GM21723 (cell line): ENCODE data around the gene TRABD2B.

Source experiments
- ATAC-seq: cut with Tn5 transposase; IDR thresholded peaks from one replicate; pipeline ENCODE4 v1.9.1; 2021; ENCODE audit warnings: mild to moderate bottlenecking, moderate library complexity; ENCODE audit not compliant: unreplicated experiment

Gene TRABD2B

DNA sequence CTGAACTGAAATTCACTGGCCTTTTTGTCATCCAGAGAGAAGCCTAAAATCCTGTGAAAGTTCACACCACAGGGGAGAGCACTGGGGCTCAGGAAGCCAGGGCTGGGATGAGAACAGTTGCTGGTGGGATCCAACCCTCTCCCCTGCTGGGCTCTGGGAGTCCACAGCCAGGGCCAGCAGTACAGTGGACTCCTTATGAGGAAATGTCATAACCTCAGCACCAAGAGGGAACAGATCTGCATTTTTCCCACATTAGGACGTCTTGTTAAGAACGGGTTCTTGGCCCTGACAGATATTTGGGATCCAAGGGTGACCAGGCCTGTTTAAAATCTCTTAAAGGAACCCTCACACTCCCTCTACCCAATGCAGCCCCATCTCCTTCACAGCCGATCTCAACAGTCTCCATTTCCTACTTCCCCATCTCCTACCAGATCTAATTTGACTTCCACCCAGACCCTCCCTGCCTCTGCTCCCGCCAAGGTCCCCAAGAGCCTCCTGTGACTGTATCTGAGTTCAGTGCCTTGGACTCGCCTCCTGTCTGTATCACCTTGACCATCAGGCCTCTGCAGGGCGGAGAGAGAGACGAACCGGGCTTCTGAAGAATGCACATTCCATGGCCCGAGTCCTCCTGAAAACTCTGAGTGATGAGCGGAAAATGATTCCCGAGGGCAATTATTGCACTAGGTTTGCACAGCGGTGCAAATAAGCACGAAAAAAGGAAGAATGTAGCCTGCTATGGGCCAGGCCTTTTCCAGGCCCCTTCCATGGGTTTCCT lies 159.9 kb downstream of the TRABD2B start:
- ATAC-seq: no peak

DNA sequence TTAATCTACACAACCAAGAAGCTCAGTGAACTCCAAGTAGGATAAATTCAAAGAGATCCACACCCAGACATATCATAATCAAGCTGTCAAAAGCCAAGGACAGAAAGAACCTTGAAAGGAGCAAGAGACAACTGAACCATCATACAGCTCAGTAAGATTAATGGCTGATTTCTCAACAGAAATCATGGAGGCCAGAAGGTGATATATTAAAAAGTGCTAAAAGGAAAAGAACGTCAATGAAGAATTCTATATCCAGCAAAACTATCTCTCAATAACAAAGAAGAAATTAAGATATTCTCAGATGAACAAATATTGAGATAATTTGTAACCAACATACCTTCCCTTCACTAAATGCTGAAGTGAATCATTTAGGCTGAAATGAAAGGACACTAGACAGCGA lies 161.8 kb downstream of the TRABD2B start:
- no peak for ATAC-seq

- ATAC-seq: no peak
These were observed 162.9 kb downstream of the TRABD2B start for GRCh38 chr1:47834326-47834725.

GRCh38 chr1:47830641-47831333 lies 166.4 kb downstream of the TRABD2B start:
- ATAC-seq: no peak

GRCh38 chr1:47830021-47830420 lies 167.2 kb downstream of the TRABD2B start:
- no peak for ATAC-seq

GRCh38 chr1:47828978-47829377 lies 168.2 kb downstream of the TRABD2B start:
- no peak for ATAC-seq

DNA sequence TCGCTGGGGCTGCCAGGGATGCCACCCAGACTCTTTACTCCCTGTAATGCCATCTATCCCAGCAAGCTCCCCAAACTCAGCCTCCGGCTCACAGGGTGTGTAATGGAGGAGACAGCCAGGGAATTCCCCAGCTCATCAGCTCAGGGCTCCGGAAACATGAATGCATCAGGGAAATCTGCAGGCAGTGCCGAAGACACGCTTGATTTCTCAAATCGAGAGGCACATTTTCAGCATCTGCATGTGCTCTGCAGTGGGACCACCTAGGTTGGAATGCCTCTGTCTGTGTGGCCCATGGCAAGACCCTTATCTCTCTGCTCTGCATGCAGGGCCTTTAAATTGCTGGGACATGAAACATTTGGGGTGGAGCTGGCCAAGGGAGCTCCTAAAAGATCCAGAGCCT lies 170.1 kb downstream of the TRABD2B start:
- no peak for ATAC-seq

GRCh38 chr1:47824716-47825115 lies 172.5 kb downstream of the TRABD2B start:
- ATAC-seq: no peak

DNA sequence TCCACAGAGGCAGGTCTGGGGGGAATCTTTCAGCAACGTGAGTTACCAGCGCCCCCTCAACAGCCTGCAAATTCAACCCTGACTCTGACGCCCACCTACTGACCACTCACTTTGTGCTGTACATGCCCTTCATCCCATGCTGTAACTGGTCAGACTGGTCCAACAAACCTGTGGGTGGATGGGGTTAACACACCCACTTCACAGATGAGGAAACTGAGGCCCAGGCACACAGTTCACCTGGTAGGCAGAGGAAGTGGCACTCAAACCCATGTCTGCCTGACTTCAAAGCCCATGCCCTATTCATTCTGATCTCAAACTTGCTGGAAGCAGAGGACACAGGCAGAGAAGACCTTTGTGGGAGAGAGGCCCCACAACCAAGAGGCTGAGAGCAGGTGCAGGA lies 172.9 kb downstream of the TRABD2B start:
- ATAC-seq: no peak

DNA sequence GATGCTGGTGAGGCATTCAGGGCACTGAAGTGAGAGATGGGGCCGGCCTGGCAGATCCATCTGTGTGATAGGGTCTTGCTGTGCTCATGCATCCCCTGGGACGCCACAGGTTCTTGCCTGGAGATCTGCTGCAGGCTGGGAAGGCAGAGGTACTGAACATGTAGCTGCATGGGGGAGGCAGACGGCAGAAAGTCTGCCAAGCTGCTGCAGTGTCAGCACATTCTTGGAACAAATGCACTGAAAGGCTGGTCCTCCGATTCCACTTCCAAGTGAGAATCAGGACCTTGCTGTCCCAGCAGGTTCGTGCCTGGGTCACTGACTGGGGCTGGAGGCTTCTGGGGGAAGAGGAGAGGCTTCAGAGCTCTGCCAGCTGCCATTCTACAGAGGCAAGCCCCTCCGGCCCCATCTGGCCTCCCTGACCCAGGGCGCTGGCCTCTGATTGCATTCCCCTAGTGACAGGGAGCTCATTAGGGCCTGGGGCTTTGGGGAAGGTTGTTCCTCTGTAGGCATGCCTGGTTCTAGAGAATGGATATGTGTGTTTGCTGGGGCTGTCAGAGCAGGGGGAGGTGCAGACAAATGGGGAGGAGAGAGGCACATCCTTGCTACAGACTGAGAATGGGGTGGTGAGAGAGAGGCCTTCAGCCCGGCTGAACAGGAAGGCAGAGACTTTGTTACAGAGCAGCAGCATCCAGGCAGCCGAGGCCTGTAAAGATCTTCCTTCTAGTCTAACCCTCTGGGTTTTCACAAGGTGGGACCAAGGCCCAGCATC lies 174.0 kb downstream of the TRABD2B start:
- ATAC-seq: no peak

- no peak for ATAC-seq
These were observed 175.4 kb downstream of the TRABD2B start for GRCh38 chr1:47821760-47822159.

GRCh38 chr1:47819574-47819888 lies 177.7 kb downstream of the TRABD2B start:
- ATAC-seq: no peak

DNA sequence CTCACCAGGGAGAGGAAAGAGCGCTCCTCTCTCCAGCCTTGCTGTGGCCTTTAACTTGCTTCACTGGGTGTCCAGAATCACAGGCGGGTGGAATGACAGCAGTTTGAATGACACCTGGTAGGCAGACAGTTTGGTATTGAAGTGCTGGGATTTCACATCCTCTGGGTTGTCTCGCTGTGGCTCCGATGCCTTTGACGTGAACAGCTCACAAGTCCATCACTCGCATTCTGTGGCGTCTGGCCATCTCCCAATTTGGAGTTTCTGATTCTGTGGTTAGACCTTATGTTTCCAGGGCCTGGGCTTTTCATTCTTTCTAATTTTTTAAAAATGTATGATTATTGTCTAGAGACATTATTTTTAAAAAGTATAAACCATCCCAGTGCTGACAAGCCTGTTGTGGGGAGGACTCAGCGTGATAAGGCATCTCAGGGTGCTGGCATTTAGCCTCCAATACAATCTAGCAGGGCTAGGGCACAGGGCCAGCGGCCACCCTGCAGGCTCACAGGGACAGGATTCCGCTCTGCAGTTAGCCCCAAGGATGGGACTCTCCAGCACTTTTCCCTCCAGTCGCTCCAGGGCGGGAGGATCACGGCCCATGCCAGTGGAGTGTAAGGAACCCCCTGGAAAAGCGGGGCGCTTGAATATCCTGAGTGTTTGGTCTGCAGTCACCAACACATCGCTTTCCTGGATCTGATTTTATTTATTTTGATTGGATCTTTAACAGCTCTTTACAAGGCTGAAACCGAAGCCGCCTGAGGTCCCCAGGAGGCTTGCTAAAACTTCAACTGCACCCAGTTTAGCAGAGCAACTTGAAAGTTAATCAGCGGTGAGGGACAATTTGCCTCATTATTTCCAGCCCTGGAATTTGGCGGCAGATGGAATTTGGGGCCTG lies 178.3 kb downstream of the TRABD2B start:
- ATAC-seq: no peak

GRCh38 chr1:47817861-47818260 lies 179.3 kb downstream of the TRABD2B start:
- ATAC-seq: no peak

DNA sequence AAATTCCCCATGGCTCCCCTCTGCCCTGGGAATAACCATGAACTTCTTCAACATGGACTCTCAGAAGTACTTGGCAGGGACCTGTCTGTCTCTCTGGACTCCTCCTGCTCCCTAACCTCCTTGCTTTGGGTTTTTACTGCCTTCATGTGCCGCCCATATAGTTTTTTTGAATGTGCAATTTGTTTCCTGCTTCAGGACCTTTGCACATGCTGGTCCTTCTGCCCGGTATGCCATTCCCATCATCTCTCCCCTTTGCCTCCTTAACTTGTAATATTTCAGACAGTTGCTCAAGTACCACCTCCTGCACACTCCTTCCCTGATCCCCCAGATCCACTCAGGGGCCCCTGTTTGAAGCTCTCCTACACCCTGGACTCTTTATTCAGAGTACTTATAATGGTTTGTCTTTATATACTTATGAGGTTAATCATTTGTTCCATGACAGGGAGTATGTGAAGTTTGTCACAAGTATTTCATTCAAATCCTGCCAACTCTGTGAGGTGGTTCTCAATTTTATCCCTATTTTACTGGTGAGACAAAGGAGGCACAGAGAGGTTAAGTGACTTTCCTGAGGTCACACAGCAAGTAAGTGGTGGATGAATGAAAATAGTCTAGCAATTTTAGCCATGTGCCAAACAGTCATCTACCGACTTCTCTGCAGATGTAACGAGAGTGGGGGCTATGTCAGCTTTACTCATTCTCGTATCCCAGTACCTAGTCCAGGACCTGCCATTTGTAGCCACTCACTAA lies 180.7 kb downstream of the TRABD2B start:
- no peak for ATAC-seq

- ATAC-seq: no peak
These were observed 182.4 kb downstream of the TRABD2B start for GRCh38 chr1:47814612-47815395.

GRCh38 chr1:47813970-47814369 lies 183.2 kb downstream of the TRABD2B start:
- no peak for ATAC-seq

DNA sequence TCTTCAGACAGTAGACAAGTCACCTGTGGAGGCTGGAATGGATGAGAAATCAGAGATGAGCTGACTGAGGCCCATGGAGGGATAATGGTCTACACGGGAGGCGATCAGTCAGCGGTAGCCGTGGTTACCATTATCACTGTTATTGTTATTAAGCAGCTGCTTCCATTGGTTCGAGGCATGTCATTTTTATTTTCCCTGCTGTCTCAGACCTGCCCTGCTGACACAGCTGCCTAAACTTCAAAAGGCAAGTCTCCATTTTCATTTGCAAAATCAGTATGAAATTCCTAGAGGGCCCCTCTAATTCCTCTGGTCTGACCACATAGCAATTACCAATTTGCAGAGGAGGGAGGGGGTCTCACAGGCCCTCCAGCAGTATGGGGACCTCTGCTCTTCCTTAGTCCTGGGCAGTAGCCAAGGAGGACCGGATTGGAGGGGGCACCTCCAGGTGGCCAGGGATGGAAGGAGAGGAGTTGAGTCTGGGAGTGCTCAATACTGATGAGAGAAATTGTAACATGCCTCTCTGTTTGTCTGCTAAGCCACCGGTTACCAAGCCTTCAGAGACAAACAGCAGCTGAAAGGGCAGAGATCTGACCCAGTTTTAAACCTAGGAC lies 184.2 kb downstream of the TRABD2B start:
- ATAC-seq: no peak
